IPS-20b (cell line): ENCODE data around the gene EME2.

Experiments
- H3K27ac ChIP-seq: one replicate; pipeline ENCODE4 v1.5.1; 2013; ENCODE audit warnings: low read length
- H3K27me3 ChIP-seq: 2 replicates; pipeline ENCODE4 v1.6.1; 2013; ENCODE audit warnings: mild to moderate bottlenecking, low read length, inconsistent platforms; ENCODE audit not compliant: insufficient read depth
- H3K36me3 ChIP-seq: 2 replicates; pipeline ENCODE4 v1.6.1; 2013; ENCODE audit warnings: low read depth, mild to moderate bottlenecking, inconsistent platforms, low read length, moderate library complexity; ENCODE audit not compliant: insufficient read depth
- H3K4me1 ChIP-seq: 2 replicates; pipeline ENCODE4 v1.6.1; 2013; ENCODE audit warnings: mild to moderate bottlenecking, control low read depth, inconsistent platforms, low read length, moderate library complexity; ENCODE audit not compliant: insufficient read depth
- H3K4me3 ChIP-seq: 2 replicates; pipeline ENCODE4 v1.5.1; 2013; ENCODE audit warnings: mild to moderate bottlenecking, low read length, inconsistent platforms
- H3K9ac ChIP-seq: 2 replicates; pipeline ENCODE4 v1.6.1; 2013; ENCODE audit warnings: low read depth, mild to moderate bottlenecking, inconsistent platforms, low read length, moderate library complexity
- H3K9me3 ChIP-seq: 2 replicates; pipeline ENCODE4 v1.6.1; 2013; ENCODE audit warnings: mild to moderate bottlenecking, low read depth, low read length, inconsistent platforms; ENCODE audit not compliant: insufficient read depth

Gene EME2

DNA sequence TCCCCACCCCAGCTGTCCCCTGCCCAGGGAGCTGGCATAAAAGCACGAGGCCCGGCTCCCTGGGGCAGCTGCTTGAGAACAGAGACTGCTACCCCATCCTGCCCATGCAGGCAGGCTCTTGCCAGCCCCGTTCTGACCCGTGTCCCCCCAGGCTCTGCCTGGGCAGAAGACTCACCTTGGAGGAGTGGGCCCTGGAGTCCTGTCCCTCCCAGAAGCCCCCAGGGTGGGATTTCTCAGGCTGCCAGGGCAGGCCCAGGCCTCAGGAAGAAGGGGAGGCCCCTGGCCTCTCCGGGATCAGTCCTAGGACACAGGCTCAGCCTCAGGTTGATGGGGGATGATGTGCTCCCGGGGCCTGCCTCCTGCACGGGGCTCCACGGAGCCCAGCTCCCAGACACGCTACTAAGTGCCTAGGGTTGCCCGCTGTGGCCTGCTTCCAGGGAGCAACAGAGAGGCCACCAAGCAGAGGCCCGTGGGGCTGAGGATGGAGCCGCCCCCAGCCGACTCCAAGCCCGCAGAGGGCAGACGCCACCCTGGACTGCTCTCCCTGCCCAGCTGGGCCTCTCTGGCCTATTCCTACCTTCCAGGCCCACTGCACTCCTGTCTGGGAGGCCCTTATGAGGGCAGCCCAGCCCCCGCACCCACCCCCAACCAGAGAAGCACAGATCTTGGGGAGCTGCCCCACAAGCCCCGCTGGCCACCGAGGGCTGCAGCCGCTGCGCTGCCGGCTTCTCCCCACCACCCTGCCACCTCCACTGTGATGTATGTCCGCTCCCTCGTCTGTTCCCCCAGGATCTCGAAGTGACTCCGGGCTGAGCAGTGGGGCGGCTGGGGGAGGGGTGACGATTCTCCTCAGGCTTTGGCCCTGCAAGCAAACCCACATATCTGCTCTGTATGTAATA, 3.0 kb upstream of the EME2 start:
- Histone ChIP-seq H3K27me3 (no peaks in the 10 kb centered on the region), H3K9me3 (no peaks in the 10 kb centered on the region), H3K4me3 (peak overlapping the region; percentile 94; the same call in 1 of the 2 replicates), H3K36me3 (peaks cover 17% of the 10 kb centered on the region; the same call in 1 of the 2 replicates), H3K4me1 (no peaks in the 10 kb centered on the region; the same call in 1 of the 2 replicates), H3K9ac (peak overlapping the region; percentile 96; the same call in 1 of the 2 replicates), H3K27ac (no peak overlapping the region)

DNA sequence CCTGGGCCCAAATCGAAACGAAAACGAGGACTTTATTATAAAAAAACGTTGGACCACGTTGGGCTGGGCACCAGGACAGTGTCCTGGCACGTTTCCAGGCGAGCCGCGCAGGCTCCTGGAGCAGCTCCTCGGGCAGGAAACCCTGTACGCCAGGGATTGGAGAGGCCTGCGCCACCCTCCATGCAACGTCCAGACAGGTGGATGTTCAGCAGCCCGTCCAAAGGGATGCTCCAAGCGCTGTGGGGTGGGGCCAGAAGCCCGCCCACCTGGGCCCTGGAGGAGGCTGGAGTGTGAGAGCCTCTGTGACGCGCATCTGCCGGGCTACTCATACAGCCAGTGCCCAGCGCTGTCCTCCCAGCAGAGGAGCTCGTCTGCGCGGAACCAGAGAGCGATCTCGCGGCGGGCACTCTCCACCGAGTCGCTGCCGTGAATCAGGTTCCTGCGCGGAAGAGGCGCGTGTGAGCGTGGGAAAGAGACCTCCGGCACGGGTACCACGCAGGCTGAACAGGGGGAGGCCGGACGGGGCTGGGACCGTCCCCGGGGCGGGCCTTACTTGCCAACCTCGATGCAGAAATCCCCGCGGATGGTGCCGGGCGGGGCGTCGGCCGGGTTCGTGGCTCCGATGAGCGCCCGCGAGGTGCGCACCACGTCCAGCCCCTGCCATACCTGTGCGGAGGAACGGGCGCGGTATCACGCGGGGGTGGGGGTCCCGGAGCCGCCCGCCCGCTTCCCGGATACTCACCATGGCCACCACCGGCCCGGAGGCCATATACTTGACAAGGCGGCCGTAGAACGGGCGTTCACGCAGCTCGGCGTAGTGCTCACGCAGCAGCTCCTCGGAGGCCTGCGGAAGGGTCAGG, 2.1 kb upstream of the EME2 start:
- H3K4me1 ChIP-seq = no peaks in the 10 kb centered on the region; the same call in 1 of the 2 replicates
- no peaks in the 10 kb centered on the region for H3K27me3 ChIP-seq
- H3K4me3 ChIP-seq = peak overlapping the region; percentile 94
- H3K36me3 ChIP-seq = peaks cover 21% of the 10 kb centered on the region
- no peaks in the 10 kb centered on the region for H3K9me3 ChIP-seq
- H3K9ac ChIP-seq = peak overlapping the region; percentile 96
- H3K27ac ChIP-seq = no peak overlapping the region

DNA sequence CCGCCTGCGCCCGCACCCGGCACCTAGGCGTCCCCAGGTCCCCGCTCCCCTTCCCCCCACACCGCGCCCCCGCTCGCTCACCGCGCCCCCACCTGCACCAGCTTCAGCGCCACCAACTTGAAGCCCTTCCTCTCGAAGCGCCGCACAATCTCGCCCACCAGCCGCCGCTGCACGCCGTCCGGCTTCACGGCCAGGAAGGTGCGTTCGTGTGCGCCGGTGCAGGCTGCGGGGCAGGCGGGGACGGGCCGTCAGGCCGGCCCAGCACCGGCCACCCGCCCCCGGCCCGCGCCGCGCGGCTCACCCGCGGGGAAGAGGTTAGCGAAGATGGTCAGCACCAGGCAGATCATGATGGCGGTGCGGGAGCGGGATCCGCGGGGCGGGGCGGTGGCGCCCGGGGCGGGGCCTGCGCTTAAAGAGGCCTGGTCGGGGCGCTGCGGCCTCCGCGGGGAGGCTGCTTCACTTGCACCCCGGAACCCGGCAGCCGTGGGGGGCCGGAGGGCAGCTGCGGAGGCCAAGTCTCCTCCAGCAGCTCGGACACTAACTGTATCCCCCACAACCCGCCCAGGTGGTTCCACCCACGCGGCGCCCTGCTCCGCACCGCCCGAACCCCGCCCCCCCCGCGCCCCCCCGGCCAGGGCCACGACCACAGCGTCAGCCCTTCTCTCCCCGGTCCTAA, 1.3 kb upstream of the EME2 start, which contains the start of gene NME3:
TSS of gene NME3 (minus strand) at position 356 of the 676 bp plus-strand sequence. CDS start at position 347, 9 bp downstream.
- Histone ChIP-seq H3K36me3 (peaks cover 22% of the 10 kb centered on the region), H3K4me3 (peak within 1 kb of the TSS; percentile 94), H3K9ac (peak within 1 kb of the TSS; percentile 96)

DNA sequence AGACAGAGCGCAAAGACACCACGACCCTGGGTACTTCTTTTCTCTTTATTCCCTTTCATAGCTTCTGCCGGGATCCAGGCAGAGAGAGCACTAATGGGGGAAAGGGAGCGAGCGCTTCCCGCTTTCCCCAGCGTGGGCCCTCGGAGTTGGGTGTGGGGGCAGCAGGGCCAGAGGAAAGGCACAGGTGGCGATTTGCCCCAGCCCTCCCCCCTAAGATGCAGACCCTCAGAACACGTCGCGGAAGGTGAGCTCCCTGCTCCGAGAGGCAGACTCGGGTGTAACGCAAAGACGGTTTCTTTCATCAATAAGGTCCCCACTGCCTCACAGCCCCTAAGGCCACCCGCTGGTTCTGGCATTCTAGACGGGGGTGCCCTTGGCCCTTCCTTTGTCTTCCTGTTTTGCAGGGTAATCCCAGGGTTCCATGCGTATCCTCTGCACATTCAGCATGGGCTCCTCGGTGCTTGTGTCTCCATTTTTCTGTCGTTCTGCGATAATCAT, 697 bp upstream of the EME2 start:
- peak overlapping the region; percentile 96 for H3K9ac ChIP-seq
- no peaks in the 10 kb centered on the region; the same call in 1 of the 2 replicates for H3K4me1 ChIP-seq
- no peaks in the 10 kb centered on the region for H3K9me3 ChIP-seq
- H3K27me3 ChIP-seq = no peaks in the 10 kb centered on the region
- H3K36me3 ChIP-seq = peaks cover 27% of the 10 kb centered on the region
- H3K4me3 ChIP-seq = peak overlapping the region; percentile 94
- peak overlapping the region; percentile 85 for H3K27ac ChIP-seq

More for the DNA sequence above, 1.3 kb upstream of the EME2 start, which contains the start of gene NME3:
- Histone ChIP-seq H3K27ac (peak within 1 kb of the TSS; percentile 85), H3K4me1 (no peaks in the 10 kb centered on the region; the same call in 1 of the 2 replicates), H3K27me3 (no peaks in the 10 kb centered on the region), H3K9me3 (no peaks in the 10 kb centered on the region)

DNA sequence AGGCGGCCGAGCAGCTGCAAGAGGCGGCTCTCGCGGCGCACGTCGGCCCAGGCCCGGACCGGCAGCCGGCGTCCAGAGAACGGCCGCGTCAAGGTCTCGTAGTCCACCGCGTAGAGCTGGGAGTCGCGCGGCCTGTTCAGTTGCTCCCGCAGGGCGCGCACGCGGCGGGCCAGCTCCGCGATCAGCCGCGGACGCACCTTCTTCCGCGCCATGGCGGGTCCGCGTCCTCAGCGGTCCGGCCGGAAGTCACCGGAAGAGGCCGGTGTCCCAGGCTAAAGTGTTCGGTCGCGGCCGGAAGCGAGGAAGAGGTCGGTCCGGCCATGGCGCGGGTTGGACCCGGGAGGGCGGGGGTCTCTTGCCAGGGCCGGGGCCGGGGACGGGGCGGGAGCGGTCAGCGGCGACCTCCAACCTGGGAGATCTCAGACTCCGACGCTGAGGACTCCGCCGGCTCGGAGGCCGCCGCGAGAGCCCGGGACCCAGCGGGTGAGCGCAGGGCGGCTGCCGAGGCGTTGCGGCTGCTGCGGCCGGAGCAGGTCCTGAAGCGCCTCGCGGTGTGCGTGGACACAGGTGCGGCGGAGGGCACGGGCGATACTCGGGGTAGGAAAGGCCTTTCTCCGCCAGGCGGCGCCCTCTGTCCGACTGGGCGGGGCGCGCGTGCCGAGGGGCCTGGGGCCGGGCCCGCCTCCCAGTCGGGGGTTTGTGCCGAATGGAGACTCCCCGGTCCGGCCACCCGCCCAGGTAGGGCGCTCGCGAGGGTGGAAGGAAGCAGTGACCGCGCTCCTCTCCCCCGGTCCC, 495 bp downstream of the EME2 start, which contains the start of gene MRPS34:
TSS of gene MRPS34 (minus strand) at position 227 of the 795 bp plus-strand sequence. CDS start at position 212, 15 bp downstream.
- Histone ChIP-seq H3K36me3 (peaks cover 28% of the 10 kb centered on the region; the same call in 1 of the 2 replicates), H3K27me3 (no peaks in the 10 kb centered on the region), H3K9ac (peak within 1 kb of the TSS; percentile 96), H3K9me3 (no peaks in the 10 kb centered on the region), H3K4me3 (peak within 1 kb of the TSS; percentile 94), H3K27ac (peak within 1 kb of the TSS; percentile 85), H3K4me1 (no peaks in the 10 kb centered on the region; the same call in 1 of the 2 replicates)

DNA sequence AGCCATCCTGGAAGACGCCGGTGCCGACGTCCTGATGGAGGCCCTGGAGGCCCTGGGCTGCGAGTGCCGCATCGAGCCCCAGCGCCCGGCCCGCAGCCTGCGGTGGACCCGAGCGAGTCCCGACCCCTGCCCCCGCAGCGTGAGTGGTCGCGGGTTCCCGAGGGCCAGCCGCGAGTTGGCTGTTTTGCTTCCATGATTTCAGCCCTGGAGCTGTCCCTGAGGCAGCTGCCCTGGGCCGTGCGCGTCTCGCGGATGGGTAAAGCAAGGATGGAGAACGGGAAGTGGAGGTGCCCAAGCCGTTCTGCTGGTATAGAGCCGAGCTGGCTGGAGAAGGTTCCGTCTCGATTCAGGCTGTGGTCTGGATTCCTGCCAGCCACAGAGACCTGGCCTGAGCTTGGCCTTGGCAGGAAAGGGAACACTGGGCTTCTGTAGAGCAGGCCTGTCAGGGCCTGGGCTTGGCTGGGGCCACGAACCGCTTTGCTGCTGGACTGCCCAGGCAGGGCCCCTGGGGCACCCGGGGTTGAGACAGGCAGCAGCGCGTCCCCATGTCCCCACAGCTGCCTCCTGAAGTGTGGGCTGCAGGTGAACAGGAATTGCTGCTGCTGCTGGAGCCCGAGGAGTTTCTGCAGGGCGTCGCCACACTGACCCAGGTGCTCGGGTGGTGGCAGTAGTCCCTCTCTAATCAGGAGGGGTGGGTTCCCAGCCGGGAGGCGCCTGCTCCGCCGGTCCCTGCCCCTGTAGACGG, 1.3 kb downstream of the EME2 start:
- H3K9ac ChIP-seq = peak overlapping the region; percentile 96
- peaks cover 29% of the 10 kb centered on the region; the same call in 1 of the 2 replicates for H3K36me3 ChIP-seq
- peak overlapping the region; percentile 94 for H3K4me3 ChIP-seq
- H3K27ac ChIP-seq = no peak overlapping the region
- H3K9me3 ChIP-seq = no peaks in the 10 kb centered on the region
- H3K4me1 ChIP-seq = no peaks in the 10 kb centered on the region; the same call in 1 of the 2 replicates
- H3K27me3 ChIP-seq = no peaks in the 10 kb centered on the region

DNA sequence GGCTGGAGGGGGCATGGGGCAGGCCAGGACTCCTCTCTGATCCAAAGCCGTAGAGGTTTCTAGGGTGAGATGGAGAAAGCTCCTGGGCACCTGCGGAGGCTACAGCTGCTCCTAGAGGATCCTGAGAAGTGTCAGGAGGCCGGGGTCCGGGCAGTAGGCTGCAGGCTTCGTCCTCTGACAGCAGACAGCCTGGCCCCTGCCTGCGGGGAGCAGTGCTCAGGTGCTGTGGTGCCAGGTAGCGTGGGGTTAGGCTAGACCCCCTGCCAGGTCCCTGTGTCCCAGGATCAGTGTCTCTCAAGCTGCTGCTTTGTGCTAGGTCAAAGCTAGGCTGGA, 1.8 kb downstream of the EME2 start:
- Histone ChIP-seq H3K36me3 (peaks cover 29% of the 10 kb centered on the region; the same call in 1 of the 2 replicates), H3K4me1 (no peaks in the 10 kb centered on the region; the same call in 1 of the 2 replicates), H3K27ac (no peak overlapping the region)

DNA sequence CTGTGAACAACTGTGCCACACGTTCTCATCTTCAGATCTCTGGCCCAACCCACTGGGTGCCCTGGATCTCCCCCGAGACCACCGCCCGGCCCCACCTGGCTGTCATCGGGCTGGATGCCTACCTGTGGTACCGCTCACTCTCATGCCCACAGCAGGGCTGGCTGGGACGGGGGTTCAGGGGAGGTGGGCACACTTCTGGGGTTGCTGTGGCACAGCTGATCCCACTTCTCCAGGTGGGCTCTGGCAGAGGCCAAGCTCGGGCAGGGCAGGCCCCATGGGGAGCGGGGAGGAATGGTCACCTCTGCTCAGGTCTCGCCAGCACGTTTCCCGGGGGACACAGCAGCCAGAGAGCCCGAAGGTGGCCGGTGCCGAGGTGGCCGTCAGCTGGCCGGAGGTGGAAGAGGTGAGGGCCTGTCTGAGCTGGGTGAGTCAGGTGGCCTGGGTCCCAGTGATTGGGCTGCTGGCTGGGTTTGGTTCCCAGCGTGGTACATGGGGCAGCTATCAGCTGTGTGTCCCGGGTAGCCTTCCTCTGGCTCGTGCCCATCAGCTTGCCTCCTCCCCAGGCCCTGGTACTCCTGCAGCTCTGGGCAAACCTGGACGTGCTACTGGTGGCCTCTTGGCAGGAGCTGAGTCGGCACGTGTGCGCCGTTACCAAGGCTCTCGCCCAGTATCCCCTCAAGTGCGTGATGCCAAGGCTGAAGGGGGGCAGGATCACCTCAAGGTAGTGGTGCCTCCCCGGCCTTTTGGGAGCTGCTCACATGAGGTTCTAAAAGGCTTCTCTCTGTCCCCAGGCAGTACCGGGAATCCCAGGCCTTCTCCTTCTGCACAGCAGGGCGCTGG, 2.6 kb downstream of the EME2 start:
- H3K4me3 ChIP-seq = no peak overlapping the region
- H3K27me3 ChIP-seq = no peaks in the 10 kb centered on the region
- no peaks in the 10 kb centered on the region; the same call in 1 of the 2 replicates for H3K4me1 ChIP-seq
- peaks cover 29% of the 10 kb centered on the region; the same call in 1 of the 2 replicates for H3K36me3 ChIP-seq
- no peak overlapping the region for H3K27ac ChIP-seq
- H3K9ac ChIP-seq = no peak overlapping the region
- no peaks in the 10 kb centered on the region for H3K9me3 ChIP-seq

More for the DNA sequence above, 1.8 kb downstream of the EME2 start:
- Histone ChIP-seq H3K9ac (peak overlapping the region; percentile 96; the same call in 1 of the 2 replicates), H3K4me3 (peak overlapping the region; percentile 94; the same call in 1 of the 2 replicates), H3K9me3 (no peaks in the 10 kb centered on the region), H3K27me3 (no peaks in the 10 kb centered on the region)
